ENCODE measurements around the gene PBXIP1.

Gene PBXIP1

GRCh38 chr1:154956544-154956941, 644 bp upstream of the PBXIP1 start:
- DNase-seq = no peak

- DNase-seq = peak; percentile 83
Measured at GRCh38 chr1:154955039-154955717, 721 bp downstream of the PBXIP1 start.

DNA sequence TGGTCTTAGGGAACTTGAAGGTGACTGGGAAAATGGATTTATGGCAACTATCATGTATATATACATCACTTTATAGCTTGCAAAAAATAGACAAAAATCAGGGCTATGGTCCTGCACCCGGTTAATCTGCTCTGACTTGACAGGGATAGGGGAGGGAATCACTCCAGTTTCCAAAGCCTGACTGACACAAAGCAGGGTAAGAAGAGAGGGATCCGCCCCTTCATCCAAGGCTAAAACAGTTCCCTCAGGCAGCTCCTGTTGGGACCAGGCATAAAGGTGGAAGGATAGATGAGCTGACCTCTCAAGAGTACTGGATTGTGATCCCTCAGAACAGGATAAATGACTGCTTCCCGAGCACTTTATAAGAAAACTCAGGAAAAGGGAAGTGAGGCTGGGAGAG, 1.4 kb downstream of the PBXIP1 start:
- no peak for DNase-seq

GRCh38 chr1:154953611-154954038, 2.3 kb downstream of the PBXIP1 start:
- no peak for DNase-seq

DNA sequence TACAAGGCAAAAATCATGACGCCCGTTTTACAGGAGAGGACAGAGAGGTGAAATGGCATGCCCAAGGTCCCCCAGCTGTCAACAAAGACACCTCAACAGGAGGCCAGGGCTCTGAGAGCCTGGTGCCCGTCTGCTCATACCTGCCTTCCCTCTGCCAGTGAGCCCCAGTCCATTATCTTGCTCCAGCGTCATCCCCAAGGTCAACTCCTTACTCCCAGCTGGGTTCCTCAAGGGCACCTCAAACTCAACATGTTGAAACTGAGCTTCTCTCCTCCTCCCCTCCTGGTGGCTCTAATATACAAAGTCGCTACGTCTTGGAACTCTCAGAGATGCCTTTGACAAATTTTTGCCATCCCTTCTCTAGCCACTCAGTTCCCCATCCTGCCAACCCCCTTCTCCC, 3.2 kb downstream of the PBXIP1 start:
- no peak for DNase-seq

DNA sequence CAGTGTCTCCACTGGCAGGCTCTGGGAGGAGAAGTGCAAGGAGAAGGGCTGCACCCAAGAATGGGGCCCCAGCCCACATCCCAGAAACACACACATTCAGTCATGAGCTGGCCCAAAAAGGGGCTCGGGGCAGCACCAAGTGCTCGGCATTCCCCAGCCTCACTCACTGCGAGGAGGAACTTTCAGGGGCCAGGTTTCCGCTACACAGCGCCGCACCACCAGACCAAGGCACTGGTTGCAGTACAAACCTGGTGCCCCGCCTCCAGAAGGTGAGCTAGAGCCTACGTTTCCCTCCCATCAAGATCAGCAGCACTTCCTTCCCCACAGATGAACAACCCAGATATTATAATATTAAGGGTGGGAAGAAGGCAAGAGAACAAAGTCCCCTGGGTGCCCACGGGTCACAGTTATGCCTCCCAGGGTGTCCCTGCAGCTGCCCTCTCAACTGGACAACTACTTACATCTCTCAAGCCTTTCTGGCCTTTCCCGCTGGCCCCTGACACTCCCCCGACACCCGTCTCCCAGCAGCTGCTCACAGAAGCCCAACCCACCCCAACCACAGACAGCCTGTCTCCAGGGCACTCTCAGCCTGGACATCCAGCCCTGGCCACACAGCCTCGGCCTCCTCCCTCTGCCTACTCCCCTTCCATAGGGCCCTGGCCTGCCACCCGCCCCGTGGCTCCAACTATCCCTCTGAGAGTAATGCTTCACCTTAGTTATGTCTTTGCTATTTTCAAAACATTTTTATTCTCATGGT, 3.8 kb downstream of the PBXIP1 start:
- DNase-seq = peak; percentile 79

DNA sequence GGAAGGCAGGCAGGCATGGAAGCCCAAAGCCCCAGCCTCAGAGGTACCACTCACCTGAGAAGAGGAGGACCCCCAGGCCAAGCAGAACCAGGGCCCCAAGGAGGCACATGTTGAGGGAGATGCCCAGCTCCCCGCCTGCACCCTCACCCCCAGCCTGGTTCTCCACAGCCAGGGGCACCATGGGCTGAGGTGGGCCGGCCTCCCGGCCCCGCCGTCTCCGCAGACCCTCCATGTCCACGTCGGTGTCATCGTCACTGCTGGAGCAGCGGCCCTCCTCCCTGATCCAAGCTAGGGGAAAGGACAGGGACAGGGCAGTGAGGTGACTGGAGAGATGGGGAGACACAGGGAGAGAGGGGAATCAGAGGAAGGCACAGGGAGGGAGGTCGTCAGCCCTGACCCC, 7.8 kb downstream of the PBXIP1 start:
- DNase-seq = no peak

GRCh38 chr1:154945962-154946850, 9.7 kb downstream of the PBXIP1 start:
- no peak for DNase-seq

- no peak for DNase-seq
Measured at GRCh38 chr1:154945160-154945961, 10.5 kb downstream of the PBXIP1 start.

- no peak for DNase-seq
Measured at GRCh38 chr1:154944401-154945159, 11.3 kb downstream of the PBXIP1 start.

GRCh38 chr1:154943649-154944400, 12.1 kb downstream of the PBXIP1 start:
- peak; percentile 60 for DNase-seq

GRCh38 chr1:154941333-154942013, 14.4 kb downstream of the PBXIP1 start:
- DNase-seq = no peak

DNA sequence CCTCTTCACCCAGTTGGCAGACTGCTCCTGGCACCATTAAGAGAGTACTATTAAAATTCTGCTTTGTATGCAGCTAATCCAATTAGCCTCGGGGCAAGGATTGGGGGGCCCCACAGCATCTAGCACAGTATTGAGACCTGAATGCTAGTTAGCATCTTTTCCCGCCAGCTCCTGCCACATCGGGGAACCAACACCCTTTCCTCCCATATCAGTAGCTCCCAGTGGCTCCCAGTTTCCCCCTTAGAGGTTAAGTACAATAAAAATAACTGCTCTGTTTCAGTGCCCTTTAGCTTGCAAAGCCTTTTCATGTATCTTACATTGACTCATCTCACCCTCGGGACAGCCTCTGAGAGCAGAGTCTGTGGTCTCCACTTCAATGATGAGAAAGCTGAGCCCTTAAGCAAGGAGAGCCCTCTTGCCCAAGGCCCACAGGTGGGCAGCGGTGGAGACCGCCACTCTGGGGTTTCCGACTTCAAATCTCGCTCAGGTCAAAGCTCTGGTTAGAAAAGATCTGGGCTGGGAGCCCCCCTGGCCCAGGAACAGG, 15.2 kb downstream of the PBXIP1 start:
- no peak for DNase-seq

DNA sequence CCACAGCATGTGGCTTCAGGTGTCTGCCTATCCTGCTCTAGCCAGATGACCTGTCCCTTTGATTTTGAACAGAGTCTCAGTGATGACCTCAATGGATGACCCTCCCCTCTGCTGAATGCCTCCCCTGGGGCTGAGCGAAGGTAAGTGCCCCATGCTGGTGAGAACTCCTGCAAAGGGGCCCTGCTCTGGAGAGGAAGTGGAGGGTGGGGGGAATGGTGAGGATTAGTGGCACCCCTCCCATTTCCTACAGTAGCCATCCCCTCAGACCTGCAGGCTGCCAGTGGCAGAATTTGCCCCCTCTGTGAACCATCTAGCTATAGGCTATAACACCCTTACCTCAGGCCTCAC, 15.7 kb downstream of the PBXIP1 start:
- no peak for DNase-seq

DNA sequence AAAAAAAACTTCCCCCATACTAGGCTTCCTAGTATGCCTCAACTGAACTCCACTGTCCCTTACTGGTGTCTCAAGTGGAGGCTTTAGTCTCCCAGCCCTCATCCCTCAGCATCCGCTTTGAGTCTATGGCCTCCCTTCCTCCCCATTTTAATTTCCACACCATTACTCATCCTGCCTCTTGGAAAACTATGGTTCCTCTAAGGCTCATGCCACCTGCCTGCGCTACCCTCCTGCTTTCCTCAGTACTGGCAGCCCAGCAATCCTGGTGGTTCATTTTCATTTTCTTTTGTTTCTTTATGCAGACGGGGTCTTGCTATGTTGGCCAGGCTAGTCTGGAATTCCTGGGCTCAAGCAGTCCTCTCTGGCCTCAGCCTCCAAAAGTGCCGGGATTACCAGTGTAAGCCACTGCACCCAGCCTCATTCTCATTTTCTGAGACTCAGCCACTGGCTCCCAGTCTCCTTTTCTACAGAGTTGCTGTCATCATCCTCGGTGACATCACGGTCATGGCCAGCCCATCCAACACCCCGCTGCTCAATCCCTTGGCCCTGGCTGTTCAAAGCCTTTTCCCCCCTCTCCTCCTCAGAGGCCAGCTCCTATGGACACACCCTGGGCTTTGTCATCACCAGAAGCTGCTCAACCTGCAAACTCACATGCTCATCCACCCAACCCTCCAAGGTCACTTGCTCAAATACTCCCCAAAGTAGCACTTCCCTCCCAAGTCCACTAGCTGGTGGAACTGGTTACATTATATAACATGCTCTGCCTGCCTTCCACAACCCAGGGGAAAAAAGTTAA, 17.1 kb downstream of the PBXIP1 start:
- no peak for DNase-seq

DNA sequence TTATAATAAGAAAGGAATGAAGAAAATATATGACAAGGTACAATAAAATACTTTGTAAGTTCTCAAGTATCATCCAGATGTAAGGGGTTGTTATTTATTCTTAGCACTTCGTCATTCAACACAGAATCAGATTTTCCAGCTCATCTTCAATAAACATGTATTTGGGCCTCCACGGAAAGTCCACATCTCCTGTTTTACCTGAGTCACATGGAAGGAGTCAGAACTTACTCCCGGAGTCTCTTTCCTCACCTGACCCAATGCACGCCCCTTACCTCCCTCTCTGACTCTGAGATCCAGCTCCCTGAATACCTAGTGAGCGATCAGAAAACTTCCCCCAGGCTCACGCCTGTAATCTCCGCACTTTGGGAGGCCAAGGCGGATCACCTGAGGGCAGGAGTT, 17.9 kb downstream of the PBXIP1 start:
- DNase-seq = no peak

GRCh38 chr1:154937085-154937987, 18.6 kb downstream of the PBXIP1 start:
- DNase-seq = peak; percentile 93

DNA sequence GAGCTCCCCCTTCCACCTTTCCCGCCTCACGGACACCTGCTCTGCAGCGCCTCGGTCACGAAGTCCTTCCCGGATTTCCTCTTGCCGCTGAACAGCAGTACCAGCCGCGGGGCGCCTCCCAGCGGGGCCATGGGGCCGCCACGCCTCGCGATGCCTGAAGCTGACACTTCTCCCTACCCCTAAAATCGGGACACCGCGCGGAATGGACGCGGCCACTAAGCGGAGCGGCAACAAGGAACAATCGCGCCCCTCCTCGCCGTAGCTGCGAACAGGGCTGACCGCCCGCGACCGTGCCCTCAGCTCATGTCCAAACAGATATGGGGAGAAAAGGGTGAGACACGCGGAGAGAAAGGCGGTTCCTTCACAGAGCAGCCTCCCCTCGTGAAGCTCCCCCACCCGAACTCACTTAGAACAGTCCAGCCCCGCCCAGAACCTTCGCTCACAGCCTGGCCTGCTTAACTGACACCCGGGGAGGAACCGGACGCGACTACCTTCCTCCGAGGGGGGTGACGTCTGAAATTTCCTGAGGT, 19.3 kb downstream of the PBXIP1 start, which contains the start of gene PMVK:
Gene PMVK (minus strand): TSS at position 165 of the 530 bp plus-strand sequence. CDS start 34 bp downstream, at position 131.
- peak; percentile 96 for DNase-seq

Data from stimulated activated CD4-positive, alpha-beta T cell treated with anti-CD3 and anti-CD28 coated beads, Interleukin-15, amount 100 ng/mL, for 24 hours (primary cell).